Measurements from ENCODE around the gene BOD1. TPM values are rescaled to one million over a fixed set of nuclear protein-coding genes. Genes with fewer than 3 reads are reported as not detected.

BOD1 gene
- total RNA-seq, 2 donors from 2014 or later = 21.8 TPM

DNA sequence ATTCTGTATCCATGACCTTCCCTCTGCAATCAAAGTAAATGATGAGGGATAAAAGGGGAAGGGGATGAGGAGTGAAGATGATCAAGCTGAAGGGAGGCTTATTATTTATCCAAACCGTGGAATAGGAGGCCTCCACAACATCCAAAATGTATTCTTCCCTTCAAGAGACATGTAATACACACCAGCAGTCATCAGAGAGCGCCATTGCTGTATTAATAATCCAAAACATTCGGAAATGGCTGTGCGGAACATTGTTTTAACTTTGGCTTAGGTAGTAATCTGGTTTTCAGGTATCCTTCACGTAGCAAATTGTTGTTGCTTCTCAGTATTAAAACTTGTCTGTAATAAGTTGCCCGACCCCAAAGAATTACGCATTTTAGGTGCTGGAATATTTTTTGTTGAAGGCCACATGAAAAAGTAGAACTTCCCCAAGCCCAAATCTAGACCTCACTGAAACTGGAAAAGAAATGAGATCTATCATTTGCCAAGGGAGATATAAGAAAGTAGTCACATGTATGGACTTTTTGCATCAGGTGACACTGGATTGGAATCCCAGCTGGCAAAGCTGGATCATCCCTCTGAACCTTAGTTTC lies 2.6 kb upstream of the BOD1 start:
- DNase-seq = peak in 1 of 3 donors; percentile 39
- peak overlapping the region; percentile 27 for H3K27ac Mint-ChIP-seq

DNA sequence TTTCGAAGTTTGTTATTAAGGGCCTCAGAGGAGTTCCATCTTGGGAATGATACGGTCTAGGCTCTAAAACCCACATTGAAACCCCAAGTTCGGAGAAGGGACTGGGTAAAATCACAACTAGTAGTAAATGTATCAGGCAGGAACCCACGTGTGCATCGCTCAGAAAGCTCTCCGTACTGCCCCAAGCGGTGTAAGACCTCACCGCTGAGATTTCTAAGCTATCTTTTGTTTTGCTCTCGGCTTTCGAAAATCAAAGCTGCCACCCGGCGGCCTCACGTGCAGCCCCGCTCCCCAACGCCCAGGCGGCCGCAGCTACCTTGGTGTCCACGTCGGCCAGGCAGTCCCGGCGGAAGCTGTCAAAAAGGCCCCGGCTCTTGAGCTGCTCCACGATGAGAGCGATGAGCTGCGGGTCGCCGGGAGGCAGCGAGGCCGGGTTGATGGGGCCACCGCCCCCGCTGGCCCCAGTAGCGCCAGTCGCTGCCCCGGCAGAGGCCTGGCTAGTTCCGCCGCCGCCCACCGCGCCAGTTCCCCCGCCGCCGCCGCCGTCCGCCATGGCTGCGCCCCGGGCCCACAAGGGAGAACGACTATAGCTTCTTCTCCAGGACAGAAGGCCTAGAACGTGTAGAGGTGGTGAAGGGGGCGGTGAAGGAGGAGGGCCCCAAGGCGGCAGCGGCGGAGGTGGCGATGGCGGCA lies 420 bp downstream of the BOD1 start:
- peak; percentile 70 for ATAC-seq
- H3K27ac Mint-ChIP-seq = peak overlapping the region; percentile 92
- peak overlapping the region; percentile 88 for H3K4me3 Mint-ChIP-seq
- no peaks in the 10 kb centered on the region for H3K9me3 ChIP-seq (ENCODE audit: control insufficient read depth, low read length, poor library complexity, severe bottlenecking)
- no peaks in the 10 kb centered on the region for H3K27me3 Mint-ChIP-seq
- peaks cover 2% of the 10 kb centered on the region for H3K36me3 Mint-ChIP-seq (ENCODE audit: low read depth)
- H3K4me1 Mint-ChIP-seq = peaks cover 28% of the 10 kb centered on the region
- peak; percentile 49 to 59 (median 54) for DNase-seq

More for the DNA sequence above, 2.6 kb upstream of the BOD1 start:
- no peak overlapping the region for H3K4me3 Mint-ChIP-seq
- H3K4me1 Mint-ChIP-seq = peaks cover 18% of the 10 kb centered on the region
- H3K36me3 Mint-ChIP-seq (ENCODE audit: low read depth) = no peaks in the 10 kb centered on the region
- H3K27me3 Mint-ChIP-seq = peaks cover 4% of the 10 kb centered on the region
- no peak for ATAC-seq
- H3K9me3 ChIP-seq (ENCODE audit: control insufficient read depth, low read length, poor library complexity, severe bottlenecking) = no peaks in the 10 kb centered on the region

DNA sequence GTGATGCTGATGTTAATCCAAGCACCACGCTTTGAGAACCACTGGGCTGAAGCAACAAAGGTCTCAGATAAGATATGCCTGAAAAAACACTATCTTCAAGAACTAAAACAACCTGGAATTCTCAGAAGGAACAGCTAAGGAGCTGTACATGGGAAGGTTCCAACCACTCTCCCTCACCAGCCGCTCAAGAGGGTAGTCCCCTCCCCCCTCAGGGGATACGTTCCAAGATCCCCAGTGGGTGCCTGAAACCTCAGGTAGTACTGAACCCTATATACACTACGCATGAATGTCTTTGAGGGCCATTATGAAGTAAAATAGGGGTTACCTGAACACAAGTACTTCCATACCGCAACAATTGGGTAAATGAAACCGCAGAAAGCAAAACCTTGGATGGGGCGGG lies 1.9 kb downstream of the BOD1 start:
- H3K4me3 Mint-ChIP-seq = peak overlapping the region; percentile 31

DNA sequence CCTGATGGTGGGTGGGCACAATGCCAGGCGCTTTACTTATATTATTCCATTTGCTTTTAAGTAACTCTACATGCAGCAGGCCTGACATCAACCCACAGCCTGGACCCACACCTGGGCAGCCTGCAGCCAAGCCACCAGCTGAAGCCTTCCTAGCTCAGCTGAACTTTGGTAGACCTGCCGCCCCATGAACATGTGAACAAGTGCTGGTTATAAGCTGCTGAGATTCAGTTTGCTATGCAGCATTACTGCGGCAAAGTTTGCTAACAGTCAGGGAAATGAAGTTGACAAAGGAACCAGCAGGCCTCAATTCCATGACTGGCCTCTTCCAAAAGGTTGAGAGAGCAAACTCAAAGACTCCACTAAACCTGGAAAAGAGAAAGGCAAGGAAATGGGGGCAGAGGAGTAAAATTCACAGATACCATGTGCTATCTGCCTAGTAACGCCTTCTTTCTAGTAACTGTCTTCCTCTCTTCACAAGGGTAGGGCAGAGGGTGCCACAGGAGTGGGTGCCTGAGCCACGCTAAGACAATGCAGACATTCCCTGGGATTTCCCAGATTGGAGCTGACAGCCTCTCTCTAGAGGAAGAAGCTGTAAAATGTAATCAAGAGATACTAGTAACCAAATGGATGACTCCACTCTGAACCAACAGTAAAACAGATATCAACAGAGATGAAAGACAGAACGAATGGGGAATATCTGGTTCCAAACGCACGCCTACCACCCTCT lies 2.9 kb downstream of the BOD1 start:
- peaks cover 28% of the 10 kb centered on the region for H3K4me1 Mint-ChIP-seq
- no peaks in the 10 kb centered on the region for H3K27me3 Mint-ChIP-seq
- no peak for DNase-seq
- no peaks in the 10 kb centered on the region for H3K9me3 ChIP-seq (ENCODE audit: control insufficient read depth, low read length, poor library complexity, severe bottlenecking)
- peaks cover 2% of the 10 kb centered on the region for H3K36me3 Mint-ChIP-seq (ENCODE audit: low read depth)
- peak overlapping the region; percentile 92 for H3K27ac Mint-ChIP-seq
- H3K4me3 Mint-ChIP-seq = no peak overlapping the region
- ATAC-seq = no peak

More for the DNA sequence above, 1.9 kb downstream of the BOD1 start:
- H3K9me3 ChIP-seq (ENCODE audit: control insufficient read depth, low read length, poor library complexity, severe bottlenecking) = no peaks in the 10 kb centered on the region
- H3K27ac Mint-ChIP-seq = peak overlapping the region; percentile 92
- peaks cover 2% of the 10 kb centered on the region for H3K36me3 Mint-ChIP-seq (ENCODE audit: low read depth)
- peaks cover 28% of the 10 kb centered on the region for H3K4me1 Mint-ChIP-seq
- H3K27me3 Mint-ChIP-seq = no peaks in the 10 kb centered on the region
- DNase-seq (no peak), ATAC-seq (no peak)

DNA sequence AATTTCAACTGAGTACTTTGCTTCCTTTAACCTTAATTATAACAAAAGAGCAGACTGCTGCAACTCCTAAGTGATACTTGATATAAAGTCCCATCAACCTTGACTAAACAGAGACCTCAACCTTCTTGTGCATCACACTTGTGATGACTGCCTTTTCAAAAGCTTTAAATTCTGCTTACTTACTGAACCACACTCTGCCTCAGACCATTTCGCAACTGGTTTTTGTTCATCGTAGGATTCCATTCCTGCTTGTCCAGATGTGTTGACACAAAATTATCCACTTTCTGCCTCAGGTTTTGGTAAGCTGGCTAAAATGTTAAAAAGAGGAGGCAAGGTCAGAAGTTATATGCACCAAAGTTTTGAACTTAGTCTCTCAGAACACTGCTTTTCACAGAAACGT lies 3.5 kb downstream of the BOD1 start:
- Mint-ChIP-seq H3K4me3 (no peak overlapping the region), H3K4me1 (peaks cover 28% of the 10 kb centered on the region), H3K27me3 (no peaks in the 10 kb centered on the region), H3K36me3 (ENCODE audit: low read depth) (peaks cover 3% of the 10 kb centered on the region), H3K27ac (no peak overlapping the region)
- ATAC-seq = no peak
- no peaks in the 10 kb centered on the region for H3K9me3 ChIP-seq (ENCODE audit: control insufficient read depth, low read length, poor library complexity, severe bottlenecking)
- no peak for DNase-seq

DNA sequence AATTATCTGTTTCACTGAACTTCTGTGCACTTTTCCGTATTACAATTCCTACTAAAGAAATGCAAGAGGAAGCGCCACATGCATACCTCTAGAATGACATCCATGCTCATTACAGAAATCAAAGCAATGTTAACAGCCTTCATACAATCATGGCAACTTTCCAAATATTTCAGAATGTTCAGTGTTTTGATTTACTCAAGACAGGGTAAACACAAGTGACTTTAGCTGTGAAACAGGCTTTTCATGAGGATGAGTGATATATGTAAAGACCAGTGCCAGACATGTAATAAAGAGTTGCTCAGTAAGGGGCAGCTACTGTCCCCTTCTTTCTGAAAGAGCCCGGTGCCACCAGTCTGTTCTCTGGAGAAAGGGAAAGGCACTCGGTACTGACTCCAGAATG lies 4.7 kb downstream of the BOD1 start:
- no peak overlapping the region for H3K4me3 Mint-ChIP-seq
- H3K27ac Mint-ChIP-seq = no peak overlapping the region
- no peaks in the 10 kb centered on the region for H3K27me3 Mint-ChIP-seq
- H3K4me1 Mint-ChIP-seq = peaks cover 21% of the 10 kb centered on the region
- DNase-seq (no peak), ATAC-seq (no peak)
- H3K36me3 Mint-ChIP-seq (ENCODE audit: low read depth) = peaks cover 10% of the 10 kb centered on the region
- no peaks in the 10 kb centered on the region for H3K9me3 ChIP-seq (ENCODE audit: control insufficient read depth, low read length, poor library complexity, severe bottlenecking)

DNA sequence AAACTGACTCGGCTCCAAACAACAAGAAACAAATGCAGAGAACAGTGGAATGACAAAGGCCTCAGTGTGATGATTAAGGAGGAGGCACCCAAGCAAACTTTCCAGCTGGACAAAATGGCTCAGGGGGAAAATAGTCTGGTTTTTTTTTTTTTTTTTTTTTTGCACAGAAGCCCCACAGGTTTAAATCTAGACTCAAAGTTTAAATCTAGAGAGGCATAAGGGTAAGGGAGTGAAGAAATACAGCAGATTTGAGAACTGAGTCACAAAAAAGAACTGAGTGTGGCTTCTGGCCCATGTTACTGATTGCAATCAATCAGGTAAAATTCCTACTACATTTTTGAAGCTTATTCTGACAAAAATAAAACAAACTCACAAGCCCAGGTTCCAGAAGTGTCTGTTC lies 12.3 kb downstream of the BOD1 start:
- no peak for ATAC-seq
- Mint-ChIP-seq H3K4me1 (peaks cover 20% of the 10 kb centered on the region), H3K27me3 (no peaks in the 10 kb centered on the region), H3K4me3 (no peak overlapping the region), H3K36me3 (ENCODE audit: low read depth) (peaks cover 23% of the 10 kb centered on the region), H3K27ac (no peak overlapping the region)
- H3K9me3 ChIP-seq (ENCODE audit: control insufficient read depth, low read length, poor library complexity, severe bottlenecking) = no peaks in the 10 kb centered on the region
- no peak for DNase-seq

DNA sequence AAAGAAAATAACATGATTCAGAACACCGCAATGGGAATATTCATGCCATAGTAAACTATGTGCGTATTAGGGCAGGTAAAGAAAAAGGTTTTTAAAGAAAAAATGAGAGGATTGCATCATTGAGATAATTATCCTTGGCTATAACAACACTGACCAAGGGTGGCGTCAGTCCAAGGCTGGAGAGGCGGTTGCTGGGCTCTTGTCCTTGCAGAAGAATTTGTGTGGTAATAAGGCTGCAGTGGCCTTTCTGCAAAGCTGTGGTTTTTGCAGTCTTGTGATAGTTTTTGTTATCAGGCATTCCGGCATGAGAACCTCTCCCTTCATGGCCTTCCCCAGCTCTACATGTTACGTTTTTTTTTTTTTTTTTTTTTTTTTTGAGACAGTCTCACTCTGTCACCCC lies 14.0 kb downstream of the BOD1 start:
- peaks cover 19% of the 10 kb centered on the region for H3K36me3 Mint-ChIP-seq (ENCODE audit: low read depth)
- ATAC-seq = no peak

DNA sequence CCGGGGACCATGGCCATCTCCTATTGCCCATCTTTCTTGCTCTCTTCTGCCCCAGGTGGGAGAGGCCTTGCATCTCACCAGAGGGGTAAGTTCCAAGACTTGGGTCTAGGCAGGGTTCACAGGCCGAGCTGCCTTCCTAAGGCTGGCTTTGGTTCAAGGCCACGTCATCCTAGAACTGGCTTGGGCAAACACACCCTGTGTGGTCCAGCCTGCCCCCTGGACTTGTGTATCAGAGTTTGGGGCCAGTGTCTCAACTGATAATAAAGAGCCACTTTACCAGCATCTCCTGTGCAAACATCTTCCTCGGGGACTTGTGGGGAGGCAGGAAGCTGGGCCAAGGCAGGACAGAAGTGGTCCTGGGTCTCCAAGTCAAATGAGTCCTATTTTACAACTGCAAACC lies 17.8 kb downstream of the BOD1 start:
- ATAC-seq = no peak
- Mint-ChIP-seq H3K27me3 (no peaks in the 10 kb centered on the region), H3K36me3 (ENCODE audit: low read depth) (peaks cover 10% of the 10 kb centered on the region), H3K4me3 (no peak overlapping the region), H3K4me1 (peaks cover 17% of the 10 kb centered on the region), H3K27ac (no peak overlapping the region)
- DNase-seq = no peak
- no peaks in the 10 kb centered on the region for H3K9me3 ChIP-seq (ENCODE audit: control insufficient read depth, low read length, poor library complexity, severe bottlenecking)

More for the DNA sequence above, 14.0 kb downstream of the BOD1 start:
- no peak overlapping the region for H3K27ac Mint-ChIP-seq
- H3K9me3 ChIP-seq (ENCODE audit: control insufficient read depth, low read length, poor library complexity, severe bottlenecking) = no peaks in the 10 kb centered on the region
- no peaks in the 10 kb centered on the region for H3K27me3 Mint-ChIP-seq
- DNase-seq = no peak
- no peak overlapping the region for H3K4me3 Mint-ChIP-seq
- H3K4me1 Mint-ChIP-seq = peaks cover 20% of the 10 kb centered on the region

DNA sequence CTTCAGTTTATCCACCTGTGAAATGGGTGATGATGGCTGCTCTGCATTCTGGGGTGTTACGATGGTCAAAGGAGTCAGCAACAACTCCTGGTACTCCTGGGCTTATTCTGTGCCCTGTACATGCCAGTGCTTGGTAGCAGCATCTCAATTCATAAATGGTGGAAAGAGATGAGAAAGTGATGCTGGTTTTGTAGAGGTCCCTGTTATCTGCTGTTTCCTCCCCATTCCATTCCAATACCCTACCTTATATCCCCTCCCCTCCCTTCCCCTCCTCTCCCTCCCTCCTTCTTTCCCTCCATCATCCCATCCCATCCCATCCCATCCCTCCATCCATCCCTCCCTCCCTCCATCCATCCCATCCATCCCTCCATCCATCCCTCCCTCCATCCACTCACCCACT lies 19.1 kb downstream of the BOD1 start:
- no peak overlapping the region for H3K27ac Mint-ChIP-seq
- DNase-seq (no peak), ATAC-seq (no peak)
- peaks cover 8% of the 10 kb centered on the region for H3K36me3 Mint-ChIP-seq (ENCODE audit: low read depth)
- peaks cover 16% of the 10 kb centered on the region for H3K4me1 Mint-ChIP-seq
- H3K4me3 Mint-ChIP-seq = no peak overlapping the region
- peaks cover 1% of the 10 kb centered on the region for H3K9me3 ChIP-seq (ENCODE audit: control insufficient read depth, low read length, poor library complexity, severe bottlenecking)
- H3K27me3 Mint-ChIP-seq = no peaks in the 10 kb centered on the region

DNA sequence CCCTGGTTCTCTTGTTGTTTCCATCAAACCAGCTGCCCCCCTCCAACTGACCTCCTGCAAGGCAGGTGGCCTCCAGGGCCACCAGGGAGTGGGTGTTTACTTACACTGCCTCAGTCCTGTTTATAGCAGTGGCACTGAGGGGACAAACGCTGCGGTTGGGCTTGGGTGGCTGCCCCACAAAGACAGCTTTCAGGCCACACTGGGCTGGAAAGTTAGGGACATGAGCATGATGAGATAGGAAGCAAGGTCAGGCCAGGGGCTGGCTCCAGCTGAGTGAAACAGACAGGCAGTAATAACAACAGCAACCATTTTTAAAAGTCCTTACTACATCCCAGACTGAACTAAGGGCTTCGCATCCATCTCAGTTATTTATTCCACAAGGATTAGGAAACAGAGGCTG lies 20.6 kb downstream of the BOD1 start:
- Mint-ChIP-seq H3K4me3 (no peak overlapping the region), H3K27me3 (no peaks in the 10 kb centered on the region), H3K36me3 (ENCODE audit: low read depth) (peaks cover 6% of the 10 kb centered on the region), H3K4me1 (peaks cover 6% of the 10 kb centered on the region), H3K27ac (no peak overlapping the region)
- H3K9me3 ChIP-seq (ENCODE audit: control insufficient read depth, low read length, poor library complexity, severe bottlenecking) = peaks cover 3% of the 10 kb centered on the region
- DNase-seq = no peak
- ATAC-seq = no peak

DNA sequence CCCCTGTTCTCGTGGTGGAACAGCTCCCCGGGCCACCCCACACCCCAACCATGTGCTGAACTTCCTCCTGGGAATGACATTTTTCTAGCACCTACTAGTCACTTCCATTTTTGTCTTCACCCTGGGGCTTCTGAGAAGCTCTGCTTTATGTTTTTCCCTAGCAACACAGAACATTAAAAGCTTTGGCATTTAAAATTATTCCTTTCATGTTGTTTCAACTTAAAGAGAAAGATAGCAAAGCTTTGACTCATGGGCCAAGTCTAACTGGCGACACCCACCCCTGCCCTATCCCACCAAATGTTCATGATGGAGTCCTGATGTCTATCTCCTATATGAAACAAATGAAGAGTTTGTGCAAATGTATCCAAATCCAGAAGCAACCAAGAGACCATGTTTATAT lies 22.4 kb downstream of the BOD1 start:
- peaks cover 3% of the 10 kb centered on the region for H3K36me3 Mint-ChIP-seq (ENCODE audit: low read depth)
- H3K4me1 Mint-ChIP-seq = no peaks in the 10 kb centered on the region
- no peak overlapping the region for H3K4me3 Mint-ChIP-seq
- DNase-seq (no peak), ATAC-seq (no peak)
- no peaks in the 10 kb centered on the region for H3K27me3 Mint-ChIP-seq
- H3K9me3 ChIP-seq (ENCODE audit: control insufficient read depth, low read length, poor library complexity, severe bottlenecking) = peaks cover 3% of the 10 kb centered on the region
- H3K27ac Mint-ChIP-seq = no peak overlapping the region

DNA sequence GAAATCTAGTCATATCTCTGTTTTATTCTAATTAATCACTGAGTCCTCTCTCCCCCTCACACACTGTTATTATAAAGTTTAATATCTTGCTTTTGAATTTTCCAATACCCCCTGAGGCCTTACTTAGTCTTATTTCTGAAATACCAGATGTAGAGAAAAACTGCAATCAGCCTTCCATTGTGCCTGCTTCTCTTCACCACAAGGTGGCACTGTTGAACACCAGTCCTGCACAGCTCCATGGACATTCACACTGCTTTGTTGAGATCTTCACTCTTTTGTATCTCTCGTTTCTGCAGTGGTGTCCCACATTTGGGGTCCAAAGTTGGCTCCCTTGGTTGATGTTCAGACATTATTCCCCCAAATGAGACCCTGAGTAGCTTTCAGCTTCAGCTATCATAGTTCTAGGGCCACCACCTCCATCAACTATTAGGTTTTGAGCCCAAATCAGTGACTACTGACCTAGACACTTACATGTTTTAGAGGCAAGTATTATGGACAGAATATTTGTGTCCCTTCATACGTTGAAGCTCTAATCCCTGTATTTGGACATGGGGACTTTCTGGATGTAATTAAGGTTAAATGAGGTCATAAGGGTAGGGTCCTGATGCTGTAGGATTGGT lies 24.3 kb downstream of the BOD1 start:
- Mint-ChIP-seq H3K4me1 (no peaks in the 10 kb centered on the region), H3K4me3 (no peak overlapping the region), H3K27me3 (no peaks in the 10 kb centered on the region), H3K36me3 (ENCODE audit: low read depth) (peaks cover 3% of the 10 kb centered on the region), H3K27ac (no peak overlapping the region)
- DNase-seq (no peak), ATAC-seq (no peak)
- H3K9me3 ChIP-seq (ENCODE audit: control insufficient read depth, low read length, poor library complexity, severe bottlenecking) = peaks cover 5% of the 10 kb centered on the region
